Stimulated activated naive CD8-positive, alpha-beta T cell treated with anti-CD3 and anti-CD28 coated beads, Interleukin-15, amount 100 ng/mL, for 72 hours (primary cell): ENCODE data around the gene PLEKHA7.
"Not testable (repeated sequence)": the region's sequence is repeated elsewhere in the genome, so short reads cannot be mapped to it uniquely, and the experiment has no call there.

Experiments
- ATAC-seq: fragments of 150-1000 bp; cut with Tn5 transposase; 2 replicates; pipeline ENCODE4 v1.10.0; 2021; ENCODE audit warnings: mild to moderate bottlenecking, moderate library complexity
- DNase-seq, 2 donors: peaks; one replicate each; pipeline ENCODE4 v3.0.0; 2021 to 2022
- H3K27ac Mint-ChIP-seq, 2 donors: one replicate each; pipeline ENCODE4 v1.8.0; 2022; ENCODE audit warnings: mild to moderate bottlenecking in 2 of 2, mixed read lengths in 2 of 2, moderate library complexity in 2 of 2
- H3K27me3 Mint-ChIP-seq: one replicate; pipeline ENCODE4 v1.8.0; 2022; ENCODE audit warnings: mixed read lengths
- H3K4me1 Mint-ChIP-seq: one replicate; pipeline ENCODE4 v1.8.0; 2022; ENCODE audit warnings: mild to moderate bottlenecking, mixed read lengths
- H3K4me3 Mint-ChIP-seq, 2 donors: one replicate each; pipeline ENCODE4 v1.8.0; 2022; ENCODE audit warnings: mild to moderate bottlenecking in 2 of 2, mixed read lengths in 2 of 2, moderate library complexity in 1 of 2
- H3K9me3 Mint-ChIP-seq, 2 donors: one replicate each; pipeline ENCODE4 v1.8.0; 2022; ENCODE audit warnings: mixed read lengths in 2 of 2

Gene PLEKHA7, protein sequence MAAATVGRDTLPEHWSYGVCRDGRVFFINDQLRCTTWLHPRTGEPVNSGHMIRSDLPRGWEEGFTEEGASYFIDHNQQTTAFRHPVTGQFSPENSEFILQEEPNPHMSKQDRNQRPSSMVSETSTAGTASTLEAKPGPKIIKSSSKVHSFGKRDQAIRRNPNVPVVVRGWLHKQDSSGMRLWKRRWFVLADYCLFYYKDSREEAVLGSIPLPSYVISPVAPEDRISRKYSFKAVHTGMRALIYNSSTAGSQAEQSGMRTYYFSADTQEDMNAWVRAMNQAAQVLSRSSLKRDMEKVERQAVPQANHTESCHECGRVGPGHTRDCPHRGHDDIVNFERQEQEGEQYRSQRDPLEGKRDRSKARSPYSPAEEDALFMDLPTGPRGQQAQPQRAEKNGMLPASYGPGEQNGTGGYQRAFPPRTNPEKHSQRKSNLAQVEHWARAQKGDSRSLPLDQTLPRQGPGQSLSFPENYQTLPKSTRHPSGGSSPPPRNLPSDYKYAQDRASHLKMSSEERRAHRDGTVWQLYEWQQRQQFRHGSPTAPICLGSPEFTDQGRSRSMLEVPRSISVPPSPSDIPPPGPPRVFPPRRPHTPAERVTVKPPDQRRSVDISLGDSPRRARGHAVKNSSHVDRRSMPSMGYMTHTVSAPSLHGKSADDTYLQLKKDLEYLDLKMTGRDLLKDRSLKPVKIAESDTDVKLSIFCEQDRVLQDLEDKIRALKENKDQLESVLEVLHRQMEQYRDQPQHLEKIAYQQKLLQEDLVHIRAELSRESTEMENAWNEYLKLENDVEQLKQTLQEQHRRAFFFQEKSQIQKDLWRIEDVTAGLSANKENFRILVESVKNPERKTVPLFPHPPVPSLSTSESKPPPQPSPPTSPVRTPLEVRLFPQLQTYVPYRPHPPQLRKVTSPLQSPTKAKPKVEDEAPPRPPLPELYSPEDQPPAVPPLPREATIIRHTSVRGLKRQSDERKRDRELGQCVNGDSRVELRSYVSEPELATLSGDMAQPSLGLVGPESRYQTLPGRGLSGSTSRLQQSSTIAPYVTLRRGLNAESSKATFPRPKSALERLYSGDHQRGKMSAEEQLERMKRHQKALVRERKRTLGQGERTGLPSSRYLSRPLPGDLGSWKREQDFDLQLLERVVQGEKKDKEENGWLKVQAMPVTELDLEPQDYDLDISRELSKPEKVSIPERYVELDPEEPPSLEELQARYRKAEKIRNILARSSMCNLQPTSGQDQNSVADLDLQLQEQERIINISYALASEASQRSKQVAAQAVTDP

DNA sequence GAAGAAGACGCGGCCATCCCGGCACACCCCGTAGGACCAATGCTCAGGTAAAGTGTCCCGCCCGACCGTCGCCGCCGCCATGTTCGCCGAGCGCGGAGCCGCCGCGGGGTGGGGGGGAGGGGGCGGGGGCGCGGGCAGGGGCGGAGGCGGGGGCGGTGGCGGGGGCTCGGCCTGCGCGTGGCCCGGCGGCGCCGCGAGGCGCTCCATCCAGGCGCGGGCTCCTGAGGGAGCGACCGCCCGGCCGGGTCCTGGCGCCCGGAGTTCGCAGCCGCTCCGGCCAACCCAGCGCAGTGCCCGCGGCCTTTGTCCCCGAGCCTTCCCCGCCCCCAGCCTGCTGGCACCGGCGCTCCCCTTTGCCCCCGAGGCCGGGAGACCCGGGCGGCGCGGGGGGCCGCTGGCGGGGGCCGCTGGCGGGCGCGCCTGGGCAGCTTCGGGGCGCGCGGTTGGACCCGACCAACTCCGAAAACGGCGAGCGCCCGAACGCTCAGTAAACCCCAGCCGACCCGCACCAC, at the start of gene PLEKHA7:
Gene PLEKHA7, minus strand, starts transcription at position 94 of the 512 bp plus-strand sequence. Its CDS starts 13 bp downstream, at position 81.
- H3K27ac Mint-ChIP-seq: peak within 1 kb of the TSS; percentile 51 to 69
- ATAC-seq: peak; percentile 39
- DNase-seq: peak in 1 of 2 donors; percentile 11

DNA sequence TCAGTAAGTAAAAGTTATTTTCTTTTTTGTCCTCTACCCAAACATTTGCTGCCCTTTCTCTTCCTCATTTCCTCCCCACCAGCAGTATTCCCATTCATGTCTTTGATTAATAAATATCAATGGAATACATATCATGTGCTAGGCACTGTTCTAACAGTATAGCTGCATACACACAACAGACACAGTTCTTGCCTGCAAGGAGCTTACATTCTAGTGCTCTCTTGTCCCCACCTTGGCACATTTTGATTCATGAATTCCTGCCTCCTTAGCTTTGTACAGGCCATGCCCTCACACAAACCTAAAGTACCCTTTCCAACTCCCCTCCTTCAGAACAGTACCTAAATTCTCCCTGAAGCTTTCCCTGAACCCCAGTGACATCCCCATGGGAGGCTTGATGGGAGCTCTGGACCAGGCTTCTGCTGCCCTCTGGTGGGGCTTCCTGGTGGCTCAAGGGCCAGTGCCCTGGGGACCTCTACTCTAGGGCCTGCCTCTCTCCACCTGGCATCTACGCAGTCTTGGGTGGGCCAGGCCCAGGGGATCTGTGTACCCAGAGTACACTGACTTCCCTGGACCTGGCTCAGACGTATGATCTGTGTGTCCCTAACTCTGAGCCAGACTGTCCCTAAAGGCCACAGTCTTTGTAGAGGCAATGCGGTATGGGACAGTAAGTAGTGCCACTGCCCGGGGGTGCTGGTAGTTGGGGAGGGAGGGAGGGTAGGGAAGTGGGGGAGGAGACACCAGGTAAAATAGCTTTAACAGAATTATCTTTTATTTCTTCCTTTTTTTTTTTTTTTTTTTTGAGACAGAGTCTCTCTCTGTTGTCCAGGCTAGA, 49.2 kb upstream of the PLEKHA7 start:
- Mint-ChIP-seq H3K27ac (no peak overlapping the region), H3K27me3 (no peaks in the 10 kb centered on the region), H3K9me3 (peaks cover 0 to 7% of the 10 kb centered on the region in 2 donors), H3K4me1 (no peaks in the 10 kb centered on the region), H3K4me3 (no peak overlapping the region)
- DNase-seq (peak; percentile 57 to 58), ATAC-seq (peak; percentile 91)

More for the DNA sequence above, at the start of gene PLEKHA7:
- peaks cover 13% of the 10 kb centered on the region for H3K4me1 Mint-ChIP-seq
- H3K4me3 Mint-ChIP-seq: peak within 1 kb of the TSS; percentile 87 to 89
- no peaks in the 10 kb centered on the region for H3K9me3 Mint-ChIP-seq
- peaks cover 27% of the 10 kb centered on the region for H3K27me3 Mint-ChIP-seq

DNA sequence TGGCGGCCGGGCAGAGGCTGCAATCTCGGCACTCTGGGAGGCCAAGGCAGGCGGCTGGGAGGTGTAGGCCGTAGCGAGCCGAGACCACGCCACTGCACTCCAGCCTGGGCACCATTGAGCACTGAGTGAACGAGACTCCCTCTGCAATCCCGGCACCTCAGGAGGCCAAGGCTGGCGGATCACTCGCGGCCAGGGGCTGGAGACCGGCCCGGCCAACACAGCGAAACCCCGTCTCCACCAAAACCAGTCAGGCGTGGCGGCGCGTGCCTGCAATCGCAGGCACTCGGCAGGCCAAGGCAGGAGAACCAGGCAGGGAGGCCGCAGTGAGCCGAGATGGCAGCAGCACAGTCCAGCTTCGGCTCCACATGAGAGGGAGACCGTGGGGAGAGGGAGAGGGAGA, 36.9 kb upstream of the PLEKHA7 start:
- H3K27me3 Mint-ChIP-seq, H3K27ac Mint-ChIP-seq, H3K9me3 Mint-ChIP-seq, H3K4me1 Mint-ChIP-seq, H3K4me3 Mint-ChIP-seq, ATAC-seq, DNase-seq: not testable (repeated sequence)

DNA sequence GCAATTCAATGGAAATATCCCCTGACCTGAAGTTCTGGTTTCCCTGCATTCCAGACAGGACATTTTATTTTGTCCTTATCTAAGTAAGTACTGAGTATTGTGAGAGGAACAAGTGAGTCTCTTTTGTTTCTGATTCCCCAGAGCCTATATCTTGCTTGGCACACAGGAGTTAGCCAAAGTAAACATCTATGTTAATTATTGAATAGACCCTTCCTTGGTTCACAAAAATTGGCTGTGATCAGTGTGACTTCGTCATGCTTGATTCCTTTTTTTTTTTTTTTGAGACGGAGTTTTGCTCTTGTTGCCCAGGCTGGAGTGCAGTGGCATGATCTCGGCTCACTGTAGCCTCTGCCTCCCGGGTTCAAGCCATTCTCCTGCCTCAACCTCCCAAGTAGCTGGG, 34.3 kb upstream of the PLEKHA7 start:
- H3K4me1 Mint-ChIP-seq, H3K27ac Mint-ChIP-seq, H3K4me3 Mint-ChIP-seq, ATAC-seq, H3K9me3 Mint-ChIP-seq, DNase-seq, H3K27me3 Mint-ChIP-seq: not testable (repeated sequence)

DNA sequence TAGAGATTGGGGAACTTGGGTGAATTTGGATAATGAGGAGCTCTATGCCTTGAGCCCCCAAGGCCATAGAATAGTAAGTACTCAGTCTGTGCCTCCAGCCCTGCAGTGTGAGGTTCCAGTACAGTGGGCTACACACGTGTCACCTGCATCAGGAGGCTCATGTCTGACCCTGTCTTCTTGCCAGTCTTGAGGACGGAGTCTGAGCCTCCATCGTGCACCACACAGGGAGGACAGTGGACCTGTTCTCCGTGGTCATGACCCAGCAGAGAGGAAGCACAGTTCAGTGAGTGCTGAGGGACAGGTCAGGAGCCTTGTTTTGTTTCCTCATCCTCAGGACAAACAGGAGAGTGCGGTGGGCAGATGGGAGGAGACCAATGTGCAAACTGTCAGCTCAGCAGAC, 32.5 kb upstream of the PLEKHA7 start:
- Mint-ChIP-seq H3K4me1 (no peaks in the 10 kb centered on the region), H3K4me3 (no peak overlapping the region), H3K27me3 (no peaks in the 10 kb centered on the region), H3K9me3 (no peaks in the 10 kb centered on the region), H3K27ac (no peak overlapping the region)
- DNase-seq (no peak), ATAC-seq (no peak)

DNA sequence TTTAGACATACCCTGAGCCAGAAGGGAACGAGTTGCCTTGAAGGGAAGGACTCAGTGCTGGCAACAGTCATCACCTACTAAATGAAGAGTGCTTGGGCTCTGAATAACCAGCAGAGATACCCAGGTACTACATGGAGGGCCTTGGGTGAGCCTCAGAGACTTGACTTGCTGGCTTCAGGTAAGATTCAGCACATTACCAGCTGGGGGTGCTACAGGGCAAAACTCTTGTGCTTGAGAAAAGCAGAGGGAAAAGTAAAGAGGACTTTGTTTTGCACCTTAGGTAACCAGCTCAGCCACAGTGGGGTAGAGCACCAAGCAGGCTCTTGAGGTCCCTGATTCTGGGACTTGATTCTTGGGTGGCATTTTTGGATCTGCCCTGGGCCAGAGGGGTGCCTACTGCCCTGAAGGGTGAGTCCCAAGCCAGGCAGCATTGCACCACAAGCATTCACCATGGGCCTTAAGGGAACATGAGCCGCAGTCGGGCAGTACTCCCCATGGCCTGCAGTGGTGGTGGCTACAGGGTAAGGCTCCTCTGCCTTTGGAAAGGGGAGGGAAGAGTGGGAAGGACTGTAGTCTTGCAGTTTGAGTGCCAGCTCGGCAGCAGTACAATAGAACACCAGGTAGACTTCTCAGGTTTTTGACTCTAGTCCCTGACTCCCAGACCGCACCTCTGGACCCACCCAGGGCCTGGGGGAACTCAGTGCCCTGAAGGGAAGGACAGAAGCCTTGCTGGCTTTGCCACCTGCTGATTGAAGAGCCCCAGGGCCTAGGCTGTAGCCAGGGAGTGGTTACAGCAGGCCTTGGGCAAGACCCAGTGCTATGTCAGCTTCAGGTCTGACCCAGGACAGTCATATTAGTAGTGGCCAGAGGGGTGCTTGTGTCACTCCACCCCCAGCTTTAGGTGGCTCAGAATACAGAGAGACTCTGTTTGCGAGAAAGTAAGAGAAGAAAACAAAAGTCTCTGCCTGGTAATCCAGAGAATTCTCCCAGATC, 22.7 kb upstream of the PLEKHA7 start:
- ATAC-seq: no peak
- Mint-ChIP-seq H3K4me1 (no peaks in the 10 kb centered on the region), H3K9me3 (peaks cover 0 to 7% of the 10 kb centered on the region in 2 donors), H3K4me3 (no peak overlapping the region), H3K27me3 (no peaks in the 10 kb centered on the region), H3K27ac (no peak overlapping the region)
- no peak for DNase-seq

DNA sequence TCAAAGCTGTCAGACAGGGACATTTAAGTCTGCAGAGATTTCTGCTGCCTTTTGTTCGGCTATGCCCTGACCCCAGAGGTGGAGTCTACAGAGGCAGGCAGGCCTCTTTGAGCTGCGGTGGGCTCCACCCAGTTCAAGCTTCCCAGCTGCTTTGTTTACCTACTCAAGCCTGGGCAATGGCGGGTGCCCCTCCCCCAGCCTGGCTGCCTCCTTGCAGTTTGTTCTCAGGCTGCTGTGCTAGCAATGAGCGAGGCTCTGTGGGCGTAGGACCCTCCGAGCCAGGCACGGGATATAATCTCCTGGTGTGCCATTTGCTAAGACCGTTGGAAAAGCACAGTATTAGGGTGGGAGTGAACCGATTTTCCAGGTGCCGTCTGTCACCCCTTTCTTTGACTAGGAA, 19.8 kb upstream of the PLEKHA7 start:
- DNase-seq, H3K27me3 Mint-ChIP-seq, H3K9me3 Mint-ChIP-seq, H3K4me3 Mint-ChIP-seq, ATAC-seq, H3K4me1 Mint-ChIP-seq, H3K27ac Mint-ChIP-seq: not testable (repeated sequence)

DNA sequence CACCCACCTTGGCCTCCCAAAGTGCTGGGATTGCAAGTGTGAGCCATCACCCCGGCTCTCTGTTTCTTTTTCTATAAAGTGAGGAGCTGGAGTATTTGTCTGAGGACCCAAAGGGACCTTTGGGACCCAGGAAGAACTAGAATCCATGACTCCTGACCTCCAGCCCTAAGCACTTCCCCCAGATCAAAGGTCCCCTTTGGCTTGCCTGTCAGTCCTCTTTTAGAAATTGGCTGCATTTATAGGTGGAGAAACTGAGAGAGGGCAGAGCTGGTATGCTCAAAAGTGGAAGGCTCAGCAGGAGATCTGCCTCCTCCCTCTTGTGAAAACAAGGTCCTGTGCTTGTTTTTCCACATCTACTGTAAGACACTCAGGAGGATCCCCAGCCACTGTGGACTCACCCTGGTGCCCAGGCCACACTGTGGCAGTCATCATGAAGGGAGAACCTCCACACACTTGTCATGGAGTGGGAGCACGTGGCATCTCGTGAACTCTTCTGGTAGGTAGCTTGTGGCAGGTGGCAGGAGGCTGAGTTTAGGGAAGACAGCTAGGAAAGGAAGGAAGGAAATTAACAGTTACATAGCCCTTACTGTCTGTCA, 12.4 kb upstream of the PLEKHA7 start:
- Mint-ChIP-seq H3K27ac (peak overlapping the region in 1 of 2 donors; percentile 32), H3K4me1 (no peaks in the 10 kb centered on the region), H3K27me3 (no peaks in the 10 kb centered on the region), H3K9me3 (peaks cover 0 to 5% of the 10 kb centered on the region in 2 donors), H3K4me3 (no peak overlapping the region)
- DNase-seq (no peak), ATAC-seq (no peak)

DNA sequence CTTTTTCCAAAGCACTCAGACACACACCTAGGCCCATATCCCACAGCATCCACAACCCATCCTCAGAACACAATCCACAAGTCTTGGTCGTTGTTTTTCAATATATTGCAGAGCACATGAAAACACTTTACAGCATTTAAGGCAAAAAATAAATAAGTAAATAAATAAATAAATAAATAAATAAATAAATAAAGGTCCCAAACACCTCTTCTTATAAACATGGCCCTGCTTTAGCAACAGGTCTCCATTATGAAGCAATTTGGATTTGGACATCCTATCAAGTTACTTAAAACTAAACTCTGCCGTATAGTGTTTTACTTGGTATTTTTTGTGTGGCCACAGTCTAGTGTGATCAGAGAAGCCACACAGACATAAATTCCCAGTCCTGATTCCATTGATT, 10.7 kb upstream of the PLEKHA7 start:
- Mint-ChIP-seq H3K27me3 (no peaks in the 10 kb centered on the region), H3K4me3 (no peak overlapping the region), H3K27ac (peak overlapping the region in 1 of 2 donors; percentile 72), H3K9me3 (no peaks in the 10 kb centered on the region), H3K4me1 (no peaks in the 10 kb centered on the region)
- ATAC-seq (no peak), DNase-seq (no peak)

DNA sequence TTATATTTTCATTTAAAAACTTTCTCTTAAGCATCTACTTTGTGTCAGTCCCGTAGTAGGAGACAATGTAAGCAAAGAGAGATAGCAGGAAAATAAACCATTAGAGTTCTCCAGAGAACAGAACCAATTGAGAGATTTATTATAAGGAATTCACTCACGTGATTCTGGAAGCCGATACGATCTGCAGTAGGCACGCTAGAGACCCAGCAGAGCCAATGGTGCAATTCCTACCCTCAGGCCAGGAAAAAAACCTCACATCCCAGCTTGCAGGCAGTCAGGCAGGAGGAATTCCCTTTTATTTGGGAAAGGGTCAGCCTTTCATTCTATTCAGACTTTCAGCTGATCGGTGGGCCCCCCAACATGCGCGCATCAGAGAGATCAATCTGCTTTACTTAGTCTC, 7.3 kb upstream of the PLEKHA7 start:
- H3K9me3 Mint-ChIP-seq: no peaks in the 10 kb centered on the region
- no peak for ATAC-seq

DNA sequence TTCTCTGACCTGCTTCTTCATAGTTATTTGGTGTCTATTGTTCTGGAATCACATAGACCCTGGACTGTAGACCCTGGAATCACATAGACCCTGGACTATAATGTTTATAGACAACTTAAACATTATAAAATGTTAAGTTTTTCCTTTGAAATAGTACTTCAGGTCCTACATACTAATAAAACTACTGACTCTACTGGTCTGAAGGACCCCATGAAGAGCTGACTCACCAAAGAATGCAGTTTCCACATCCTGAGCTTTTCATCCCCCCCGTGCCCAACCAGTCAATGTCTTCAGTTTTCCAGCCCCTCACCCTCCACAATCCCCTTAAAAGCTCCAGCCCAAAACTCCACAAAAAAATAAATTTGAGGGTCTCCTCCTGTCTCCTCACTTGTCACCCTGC, 6.6 kb upstream of the PLEKHA7 start:
- peaks cover 13% of the 10 kb centered on the region for H3K27me3 Mint-ChIP-seq
- no peak overlapping the region for H3K4me3 Mint-ChIP-seq
- no peak overlapping the region for H3K27ac Mint-ChIP-seq
- ATAC-seq (no peak), DNase-seq (no peak)
- no peaks in the 10 kb centered on the region for H3K4me1 Mint-ChIP-seq
- no peaks in the 10 kb centered on the region for H3K9me3 Mint-ChIP-seq

More for the DNA sequence above, 7.3 kb upstream of the PLEKHA7 start:
- no peak overlapping the region for H3K4me3 Mint-ChIP-seq
- no peak for DNase-seq
- peaks cover 6% of the 10 kb centered on the region for H3K27me3 Mint-ChIP-seq
- peak overlapping the region in 1 of 2 donors; percentile 37 for H3K27ac Mint-ChIP-seq
- H3K4me1 Mint-ChIP-seq: no peaks in the 10 kb centered on the region

DNA sequence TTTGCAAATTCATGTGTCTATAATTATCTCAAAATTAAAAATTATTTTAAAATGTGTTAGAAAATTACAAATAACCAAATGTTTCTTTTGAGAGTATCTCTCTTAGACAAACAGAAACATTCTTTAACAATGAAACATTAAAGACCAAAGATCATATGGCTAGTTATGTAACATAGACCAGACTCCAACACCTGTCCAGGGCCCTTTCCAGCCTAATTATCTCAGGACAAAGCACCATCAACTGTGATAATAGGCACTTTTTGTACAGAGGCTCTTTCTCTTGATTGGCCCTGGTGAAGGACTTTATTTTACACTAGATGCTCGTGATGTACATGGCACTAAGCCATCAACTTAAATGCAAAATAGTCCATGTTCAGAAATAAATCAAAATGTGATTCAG, 5.0 kb upstream of the PLEKHA7 start:
- Mint-ChIP-seq H3K9me3 (no peaks in the 10 kb centered on the region), H3K4me1 (peaks cover 8% of the 10 kb centered on the region)
- no peak for DNase-seq

DNA sequence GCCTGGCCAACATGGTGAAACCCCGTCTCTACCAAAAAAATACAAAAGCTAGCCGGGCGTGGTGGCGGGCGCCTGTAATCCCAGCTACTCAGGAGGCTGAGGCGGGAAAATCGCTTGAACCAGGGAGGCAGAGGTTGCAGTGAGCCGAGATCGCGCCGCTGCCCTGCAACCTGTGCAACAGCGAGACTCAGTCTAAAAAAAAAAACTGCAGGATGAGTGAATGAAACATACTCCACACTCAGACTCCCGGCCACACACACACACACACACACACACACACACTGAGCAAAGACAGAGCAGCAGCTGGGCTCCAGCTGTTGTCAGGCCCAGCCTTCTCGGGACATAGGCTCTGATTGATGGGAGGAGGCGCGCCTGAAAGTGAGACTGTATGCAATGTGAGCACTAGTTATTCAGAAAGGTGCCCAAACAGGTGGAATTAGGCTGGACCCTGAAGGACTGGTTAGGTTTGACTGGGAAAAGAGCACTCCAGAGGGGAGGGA, 1.5 kb upstream of the PLEKHA7 start:
- peaks cover 27% of the 10 kb centered on the region for H3K27me3 Mint-ChIP-seq
- peaks cover 13% of the 10 kb centered on the region for H3K4me1 Mint-ChIP-seq
- no peak overlapping the region for H3K4me3 Mint-ChIP-seq
- DNase-seq (no peak), ATAC-seq (no peak)
- no peaks in the 10 kb centered on the region for H3K9me3 Mint-ChIP-seq
- H3K27ac Mint-ChIP-seq: no peak overlapping the region

More for the DNA sequence above, 5.0 kb upstream of the PLEKHA7 start:
- no peak overlapping the region for H3K4me3 Mint-ChIP-seq
- H3K27ac Mint-ChIP-seq: no peak overlapping the region
- peaks cover 27% of the 10 kb centered on the region for H3K27me3 Mint-ChIP-seq
- ATAC-seq: no peak
